SK-N-SH (cell line): ENCODE measurements around the gene KCNA10.

Source experiments
- CTCF ChIP-seq: fragments of 200-600 bp; sonication (generic); IDR thresholded peaks from 2 replicates; pipeline ENCODE4 v1.6.1; 2017; ENCODE audit warnings: antibody characterized with exemption, mild to moderate bottlenecking, moderate library complexity
- ELF1 ChIP-seq: IDR thresholded peaks from 2 replicates; pipeline ENCODE4 v1.4.0; 2012
- EP300 ChIP-seq, 2 experiments: IDR thresholded peaks; 2 replicates each; pipeline versions ENCODE4 v1.4.0 to v1.6.1; 2012; ENCODE audit warnings: borderline replicate concordance in 1 of 2, low read depth in 1 of 2, low read length in 1 of 2
- EZH2phosphoT487 ChIP-seq: fragments of 200-600 bp; sonication (generic); IDR thresholded peaks from 2 replicates; pipeline ENCODE4 v1.6.1; 2017; ENCODE audit warnings: low read depth, mixed run types, mild to moderate bottlenecking, antibody characterized with exemption, moderate library complexity, borderline replicate concordance
- GABPA ChIP-seq: IDR thresholded peaks from 2 replicates; pipeline ENCODE4 v1.4.0; 2012; ENCODE audit warnings: low read depth, mild to moderate bottlenecking
- MEF2A ChIP-seq: IDR thresholded peaks from 2 replicates; pipeline ENCODE4 v1.4.0; 2012; ENCODE audit warnings: low read depth, borderline replicate concordance
- POLR2AphosphoS5 ChIP-seq: IDR thresholded peaks from 2 replicates; pipeline ENCODE4 v1.6.1; 2012; ENCODE audit warnings: low read depth, low read length
- SMC3 ChIP-seq: IDR thresholded peaks from 2 replicates; pipeline ENCODE4 v1.6.1; 2012; ENCODE audit warnings: low read depth, low read length, improper control_type of control experiment
- TF ChIP-seq, protein P1 (sequence below): IDR thresholded peaks from 2 replicates; pipeline ENCODE4; 2012
- TF ChIP-seq, protein P2 (sequence below): IDR thresholded peaks from 2 replicates; pipeline ENCODE4 v1.4.0; 2012; ENCODE audit warnings: low read depth, borderline replicate concordance

DNA sequence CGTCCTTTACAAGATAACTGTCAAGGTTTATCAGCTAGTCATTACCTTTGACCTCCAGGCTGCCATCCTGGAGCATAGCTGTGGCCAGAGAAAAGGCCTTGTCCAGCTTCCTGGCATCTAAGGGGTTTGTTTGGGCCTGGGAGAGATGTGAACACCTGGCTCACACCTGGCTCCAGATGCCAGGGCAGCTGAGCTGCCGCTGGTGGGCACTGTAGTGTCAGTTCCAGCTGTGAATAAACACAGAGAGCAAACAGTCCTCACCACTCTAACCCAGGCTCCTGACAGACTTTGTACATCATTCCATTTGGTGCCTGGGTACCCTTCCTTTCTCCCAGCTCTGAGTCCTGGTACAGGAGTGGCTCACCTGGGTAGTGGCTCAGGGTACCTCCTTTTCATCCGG, 14.3 kb upstream of the KCNA10 start:
- TF ChIP-seq CTCF: no peak
- TF ChIP-seq GABPA: no peak
- TF ChIP-seq, protein P1, sequence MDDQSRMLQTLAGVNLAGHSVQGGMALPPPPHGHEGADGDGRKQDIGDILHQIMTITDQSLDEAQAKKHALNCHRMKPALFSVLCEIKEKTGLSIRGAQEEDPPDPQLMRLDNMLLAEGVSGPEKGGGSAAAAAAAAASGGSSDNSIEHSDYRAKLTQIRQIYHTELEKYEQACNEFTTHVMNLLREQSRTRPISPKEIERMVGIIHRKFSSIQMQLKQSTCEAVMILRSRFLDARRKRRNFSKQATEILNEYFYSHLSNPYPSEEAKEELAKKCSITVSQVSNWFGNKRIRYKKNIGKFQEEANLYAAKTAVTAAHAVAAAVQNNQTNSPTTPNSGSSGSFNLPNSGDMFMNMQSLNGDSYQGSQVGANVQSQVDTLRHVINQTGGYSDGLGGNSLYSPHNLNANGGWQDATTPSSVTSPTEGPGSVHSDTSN: no peak
- no peak for TF ChIP-seq MEF2A
- no peak for TF ChIP-seq SMC3
- TF ChIP-seq ELF1: no peak
- no peak for TF ChIP-seq POLR2AphosphoS5
- TF ChIP-seq, protein P2, sequence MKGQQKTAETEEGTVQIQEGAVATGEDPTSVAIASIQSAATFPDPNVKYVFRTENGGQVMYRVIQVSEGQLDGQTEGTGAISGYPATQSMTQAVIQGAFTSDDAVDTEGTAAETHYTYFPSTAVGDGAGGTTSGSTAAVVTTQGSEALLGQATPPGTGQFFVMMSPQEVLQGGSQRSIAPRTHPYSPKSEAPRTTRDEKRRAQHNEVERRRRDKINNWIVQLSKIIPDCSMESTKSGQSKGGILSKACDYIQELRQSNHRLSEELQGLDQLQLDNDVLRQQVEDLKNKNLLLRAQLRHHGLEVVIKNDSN: no peak
- TF ChIP-seq EP300 (IDR thresholded peaks at IDR 0.05; ENCODE audit: borderline replicate concordance in 1 of 2, low read depth in 1 of 2, low read length in 1 of 2): no peak
- no peak for TF ChIP-seq EZH2phosphoT487
